Type B pancreatic cell (in vitro differentiated cells): ENCODE measurements around the gene LRP11. TPM values are rescaled to one million over a fixed set of nuclear protein-coding genes. Genes with fewer than 3 reads are reported as not detected.
A peak's percentile ranks its signal among the peaks of the same experiment; 100 is the strongest.

Source experiments
- DNase-seq: peaks from one replicate; pipeline ENCODE4 v3.0.0; 2021; ENCODE audit warnings: mixed read lengths; ENCODE audit not compliant: unreplicated experiment; ENCODE audit errors: extremely low spot score
- H3K27ac Mint-ChIP-seq: 2 replicates; pipeline ENCODE4 v1.8.0; 2021; ENCODE audit warnings: mild to moderate bottlenecking, mixed read lengths
- H3K27me3 Mint-ChIP-seq: 2 replicates; pipeline ENCODE4 v1.8.0; 2021; ENCODE audit warnings: mixed read lengths
- H3K36me3 Mint-ChIP-seq: 2 replicates; pipeline ENCODE4 v1.8.0; 2021; ENCODE audit warnings: mixed read lengths
- H3K4me1 Mint-ChIP-seq: one replicate; pipeline ENCODE4 v1.8.0; 2021; ENCODE audit warnings: mixed read lengths; ENCODE audit not compliant: unreplicated experiment
- H3K4me3 Mint-ChIP-seq: 2 replicates; pipeline ENCODE4 v1.8.0; 2021; ENCODE audit warnings: mild to moderate bottlenecking, mixed read lengths
- H3K9me3 Mint-ChIP-seq: 2 replicates; pipeline ENCODE4 v1.8.0; 2021; ENCODE audit warnings: mixed read lengths
- total RNA-seq: library from RNA; stranded (reverse); gene quantifications from 2 replicates; pipeline ENCODE4 v1.2.1, GENCODE V29; 2021; ENCODE audit warnings: low replicate concordance
- TF ChIP-seq, protein P1 (sequence below): fragments of 200-600 bp; sonication (generic); conservative IDR thresholded peaks from 2 replicates; pipeline ENCODE4 v1.5.0; 2021; ENCODE audit warnings: antibody characterized with exemption, mild to moderate bottlenecking

LRP11 gene
- total RNA-seq, 1 donor from 2014 or later, result 56.6 TPM

DNA sequence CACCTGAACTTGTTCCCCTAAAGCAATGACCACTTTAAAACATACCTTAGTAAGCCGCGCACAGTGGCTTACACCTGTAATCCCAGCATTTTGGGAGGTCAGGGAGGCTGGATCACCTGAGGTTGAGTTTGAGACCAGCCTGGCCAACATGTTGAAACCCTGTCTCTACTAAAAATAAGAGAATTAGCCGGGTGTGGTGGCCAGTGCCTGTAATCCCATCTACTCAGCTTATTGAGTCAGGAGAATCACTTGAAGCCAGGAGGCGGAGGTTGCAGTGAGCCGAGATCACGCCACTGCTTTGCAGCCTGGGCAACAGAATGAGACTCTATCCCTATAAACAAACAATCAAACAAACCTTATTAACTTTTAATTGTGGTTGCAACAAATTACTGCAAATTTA, 35.3 kb upstream of the LRP11 start:
- TF ChIP-seq, protein P1, sequence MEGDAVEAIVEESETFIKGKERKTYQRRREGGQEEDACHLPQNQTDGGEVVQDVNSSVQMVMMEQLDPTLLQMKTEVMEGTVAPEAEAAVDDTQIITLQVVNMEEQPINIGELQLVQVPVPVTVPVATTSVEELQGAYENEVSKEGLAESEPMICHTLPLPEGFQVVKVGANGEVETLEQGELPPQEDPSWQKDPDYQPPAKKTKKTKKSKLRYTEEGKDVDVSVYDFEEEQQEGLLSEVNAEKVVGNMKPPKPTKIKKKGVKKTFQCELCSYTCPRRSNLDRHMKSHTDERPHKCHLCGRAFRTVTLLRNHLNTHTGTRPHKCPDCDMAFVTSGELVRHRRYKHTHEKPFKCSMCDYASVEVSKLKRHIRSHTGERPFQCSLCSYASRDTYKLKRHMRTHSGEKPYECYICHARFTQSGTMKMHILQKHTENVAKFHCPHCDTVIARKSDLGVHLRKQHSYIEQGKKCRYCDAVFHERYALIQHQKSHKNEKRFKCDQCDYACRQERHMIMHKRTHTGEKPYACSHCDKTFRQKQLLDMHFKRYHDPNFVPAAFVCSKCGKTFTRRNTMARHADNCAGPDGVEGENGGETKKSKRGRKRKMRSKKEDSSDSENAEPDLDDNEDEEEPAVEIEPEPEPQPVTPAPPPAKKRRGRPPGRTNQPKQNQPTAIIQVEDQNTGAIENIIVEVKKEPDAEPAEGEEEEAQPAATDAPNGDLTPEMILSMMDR, result no peak
- Mint-ChIP-seq H3K27me3 (peaks cover 27% of the 10 kb centered on the region), H3K4me1 (peaks cover 7% of the 10 kb centered on the region), H3K4me3 (no peak overlapping the region), H3K36me3 (no peaks in the 10 kb centered on the region), H3K9me3 (no peaks in the 10 kb centered on the region), H3K27ac (no peak overlapping the region)
- DNase-seq, result no peak

DNA sequence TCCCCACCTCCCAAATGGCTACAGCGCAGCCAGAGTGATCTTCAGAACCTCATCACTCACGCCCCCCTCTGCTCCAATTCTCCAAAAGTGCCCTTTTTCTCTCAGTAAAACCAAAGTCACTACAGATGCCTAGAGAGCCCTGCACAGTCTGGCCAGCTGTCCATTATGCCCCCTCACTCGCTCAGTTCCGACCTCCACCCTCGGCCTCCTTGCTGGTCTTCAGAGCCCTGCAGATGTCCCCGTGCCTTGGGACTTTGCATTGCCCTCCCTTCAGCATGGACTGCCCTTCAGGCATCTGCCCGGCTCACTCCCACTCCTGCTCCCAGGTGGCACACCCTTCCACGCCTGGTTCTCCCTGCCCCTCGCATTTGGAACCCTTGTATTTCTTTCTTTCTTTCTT, 34.8 kb upstream of the LRP11 start:
- TF ChIP-seq, protein P1, result no peak
- Mint-ChIP-seq H3K4me1 (peaks cover 7% of the 10 kb centered on the region), H3K4me3 (no peak overlapping the region), H3K27ac (no peak overlapping the region), H3K9me3 (no peaks in the 10 kb centered on the region), H3K27me3 (peaks cover 33% of the 10 kb centered on the region), H3K36me3 (no peaks in the 10 kb centered on the region)
- DNase-seq, result no peak

DNA sequence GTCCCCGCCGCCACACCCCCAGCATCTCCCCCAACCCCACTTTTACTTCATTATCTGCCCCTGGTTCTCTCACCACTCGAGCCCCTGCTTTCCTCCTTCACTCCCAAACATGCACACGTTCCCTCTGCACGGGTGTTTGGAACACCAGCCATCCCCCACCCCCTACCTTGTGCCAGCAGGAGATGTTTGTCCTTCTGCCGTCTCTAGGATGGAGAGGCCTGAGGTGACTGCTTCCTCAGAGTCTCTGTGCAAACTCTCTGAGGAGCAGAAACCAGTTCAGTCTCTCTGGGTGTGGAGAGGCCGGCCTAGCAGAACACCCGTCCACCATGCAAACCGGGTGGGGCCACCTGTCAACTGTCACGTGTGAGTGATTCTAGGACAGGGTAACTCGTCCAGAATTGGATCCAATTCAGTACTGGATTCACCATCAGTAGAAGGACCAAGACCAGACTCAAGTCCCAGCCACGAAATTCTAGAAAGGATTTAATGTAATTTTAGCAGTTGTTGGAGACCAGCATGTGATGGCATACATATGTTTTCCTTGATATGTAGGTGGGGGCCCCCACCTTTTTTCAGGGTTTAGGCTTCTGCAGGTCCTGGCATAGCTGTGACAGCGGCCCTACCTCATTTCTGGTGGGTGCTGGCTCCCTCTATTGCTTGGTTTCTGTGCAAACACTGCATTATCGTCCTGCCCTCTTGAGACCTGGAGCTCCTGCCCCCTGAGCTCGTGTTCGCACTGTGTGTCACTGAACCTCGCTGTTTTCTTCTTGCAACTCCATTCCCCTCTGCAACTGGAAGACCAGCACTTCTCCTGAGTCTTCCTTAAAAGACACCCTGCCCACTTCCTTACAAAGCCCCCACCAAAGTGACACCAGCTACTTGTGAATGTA, 33.9 kb upstream of the LRP11 start, which contains the start of gene RAET1E:
TSS of gene RAET1E (minus strand) at position 259 of the 890 bp plus-strand sequence. CDS start 7,212 bp downstream, outside the sequence.
- Mint-ChIP-seq H3K4me3 (no peak within 1 kb of the TSS), H3K27ac (peak within 1 kb of the TSS; percentile 72), H3K9me3 (no peaks in the 10 kb centered on the region), H3K36me3 (no peaks in the 10 kb centered on the region), H3K4me1 (peaks cover 7% of the 10 kb centered on the region), H3K27me3 (peaks cover 41% of the 10 kb centered on the region)
- TF ChIP-seq, protein P1, result no peak
- DNase-seq, result no peak

DNA sequence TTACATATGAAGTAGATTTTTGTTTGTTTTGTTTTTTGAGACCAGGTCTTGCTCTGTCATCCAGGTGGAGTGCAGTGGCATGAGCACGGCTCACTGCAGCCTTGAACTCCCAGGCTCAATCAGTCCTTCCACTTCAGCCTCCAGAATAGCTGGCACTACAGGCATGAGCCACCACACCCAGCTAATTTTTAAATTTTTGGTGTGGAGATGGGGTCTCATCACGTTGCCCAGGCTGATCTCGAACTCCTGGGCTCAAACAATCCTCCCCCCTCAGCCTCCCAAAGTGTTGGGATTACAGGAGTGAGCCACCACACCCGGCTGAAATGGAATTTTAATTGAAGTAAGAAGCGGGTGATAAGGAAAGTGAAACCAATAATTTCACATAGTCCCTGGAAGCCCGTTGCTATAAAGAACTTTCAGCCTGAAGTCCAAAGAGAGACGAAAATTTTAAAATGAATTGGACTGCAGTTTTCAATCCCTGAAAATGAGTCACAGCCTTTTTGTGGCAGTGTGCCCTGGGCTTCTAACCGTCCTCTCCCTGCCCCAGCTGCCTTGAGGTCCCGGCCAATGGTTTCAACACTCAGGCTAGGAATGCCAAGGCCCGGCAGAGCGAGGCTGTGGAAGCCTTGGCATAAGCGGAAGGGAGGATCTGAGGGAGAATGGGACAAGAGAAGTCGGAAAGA, 33.0 kb upstream of the LRP11 start:
- no peak overlapping the region for H3K4me3 Mint-ChIP-seq
- H3K27me3 Mint-ChIP-seq, result peaks cover 46% of the 10 kb centered on the region
- TF ChIP-seq, protein P1, result no peak
- no peaks in the 10 kb centered on the region for H3K9me3 Mint-ChIP-seq
- H3K4me1 Mint-ChIP-seq, result peaks cover 7% of the 10 kb centered on the region
- no peaks in the 10 kb centered on the region for H3K36me3 Mint-ChIP-seq
- H3K27ac Mint-ChIP-seq, result peak overlapping the region; percentile 39
- no peak for DNase-seq

DNA sequence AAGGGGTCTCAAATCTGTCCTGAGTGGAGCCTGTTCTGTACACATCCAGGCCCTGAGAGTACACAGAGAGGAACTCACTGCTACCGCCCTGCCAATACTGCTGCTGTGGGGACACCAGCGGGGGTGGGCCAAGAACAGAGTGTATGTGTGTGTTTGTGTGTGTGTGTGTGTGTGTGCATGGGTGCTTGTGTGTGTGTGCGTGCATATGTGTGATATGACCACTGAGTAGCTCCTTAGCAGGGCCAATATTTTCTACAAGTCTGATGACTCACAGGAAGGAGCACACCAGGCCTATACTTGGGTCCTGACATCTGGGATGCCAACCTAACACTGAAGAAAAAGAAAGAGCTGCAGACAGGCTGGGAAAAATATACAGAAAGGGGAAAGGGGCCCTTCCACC, 32.3 kb upstream of the LRP11 start:
- TF ChIP-seq, protein P1, result no peak
- Mint-ChIP-seq H3K27ac (no peak overlapping the region), H3K4me3 (no peak overlapping the region), H3K36me3 (no peaks in the 10 kb centered on the region), H3K27me3 (peaks cover 44% of the 10 kb centered on the region), H3K4me1 (peaks cover 7% of the 10 kb centered on the region), H3K9me3 (no peaks in the 10 kb centered on the region)
- no peak for DNase-seq
